Measurements from ENCODE around the gene NDUFB3. TPM values are rescaled to one million over a fixed set of nuclear protein-coding genes. Genes with fewer than 3 reads are reported as not detected.

Gene NDUFB3
- total RNA-seq, 6 experiments from 2014 or later = 44.5 to 63.9 (median 48.7) TPM

- WGBS (ENCODE audit: insufficient coverage, low coverage, low lambda C conversion rate, missing lambda C conversion rate) = under 1% methylated on average over 11 of the region's 12 CpGs
These were observed 47.4 kb downstream of the NDUFB3 start for GRCh38 chr2:201118961-201119854.

GRCh38 chr2:201122276-201122675 lies 50.5 kb downstream of the NDUFB3 start:
- no peak for DNase-seq
- Histone ChIP-seq H3K27ac (peak overlapping the region in 2 of 3 donors; percentile 31 to 100), H3K4me1 (peaks cover 2 to 82% (median 37%) of the 10 kb centered on the region in 4 donors), H3K9me3 (no peaks in the 10 kb centered on the region), H3K36me3 (no peaks in the 10 kb centered on the region), H3K4me3 (peak overlapping the region in 1 of 3 donors; percentile 89), H3K27me3 (no peaks in the 10 kb centered on the region)
- ATAC-seq = no peak
- intact Hi-C loops (cut with DNase I) = no loop called here
- WGBS (ENCODE audit: insufficient coverage, low coverage, low lambda C conversion rate, missing lambda C conversion rate) = 70% methylated on average over 1 of the region's 1 CpG
- no peak for TF ChIP-seq CTCF (IDR thresholded peaks at IDR 0.05)
- no peak for TF ChIP-seq POLR2A (IDR thresholded peaks at IDR 0.05)

More at GRCh38 chr2:201118961-201119854, 47.4 kb downstream of the NDUFB3 start:
- no peaks in the 10 kb centered on the region for H3K9me3 ChIP-seq
- no peaks in the 10 kb centered on the region for H3K27me3 ChIP-seq
- DNase-seq (no peak), ATAC-seq (peak in 2 of 4 donors; percentile 0 to 1)
- H3K27ac ChIP-seq = peak overlapping the region; percentile 99 to 100 (median 100)
- TF ChIP-seq CTCF (IDR thresholded peaks at IDR 0.05) (no peak), POLR2A (IDR thresholded peaks at IDR 0.05) (no peak)
- peaks cover 0 to 57% (median 19%) of the 10 kb centered on the region in 4 donors for H3K4me1 ChIP-seq
- H3K4me3 ChIP-seq = peak overlapping the region; percentile 68 to 90 (median 89)
- H3K36me3 ChIP-seq = no peaks in the 10 kb centered on the region
- intact Hi-C loops (cut with DNase I) = no loop called here

- Histone ChIP-seq H3K27ac (peak overlapping the region; percentile 69 to 87 (median 70)), H3K27me3 (no peaks in the 10 kb centered on the region), H3K36me3 (peaks cover 0 to 2% (median 0%) of the 10 kb centered on the region in 4 donors), H3K4me1 (peaks cover 0 to 84% (median 45%) of the 10 kb centered on the region in 4 donors), H3K4me3 (no peak overlapping the region), H3K9me3 (no peaks in the 10 kb centered on the region)
- WGBS (ENCODE audit: insufficient coverage, low coverage, low lambda C conversion rate, missing lambda C conversion rate) = 12% methylated on average over 8 of the region's 9 CpGs
- intact Hi-C loops (cut with DNase I) = no loop called here
- peak; percentile 6 to 36 (median 14) for ATAC-seq
- DNase-seq = no peak
- TF ChIP-seq CTCF (IDR thresholded peaks at IDR 0.05) = no peak
- no peak for TF ChIP-seq POLR2A (IDR thresholded peaks at IDR 0.05)
These were observed 54.7 kb downstream of the NDUFB3 start for GRCh38 chr2:201126308-201127151.

- DNase-seq (no peak), ATAC-seq (no peak)
- intact Hi-C loops (cut with DNase I) = no loop called here
- Histone ChIP-seq H3K4me3 (no peak overlapping the region), H3K27ac (peak overlapping the region; percentile 69 to 87 (median 70)), H3K27me3 (no peaks in the 10 kb centered on the region), H3K36me3 (peaks cover 0 to 2% (median 0%) of the 10 kb centered on the region in 4 donors), H3K4me1 (peaks cover 0 to 78% (median 44%) of the 10 kb centered on the region in 4 donors), H3K9me3 (no peaks in the 10 kb centered on the region)
- TF ChIP-seq POLR2A (IDR thresholded peaks at IDR 0.05) (no peak), CTCF (IDR thresholded peaks at IDR 0.05) (no peak)
- whole genome bisulfite sequencing (ENCODE audit: insufficient coverage, low coverage, low lambda C conversion rate, missing lambda C conversion rate) = 70% methylated on average over 2 of the region's 2 CpGs
These were observed 55.3 kb downstream of the NDUFB3 start for GRCh38 chr2:201127152-201127511.
